Activated T-cell treated with anti-CD3 and anti-CD28 coated beads, Interleukin-2, amount 50 U/mL, for 48 hours (primary cell): Measurements from ENCODE around the gene DOCK4.

Experiments
- DNase-seq, 2 experiments: peaks; one replicate each; pipeline ENCODE4 v3.0.0-alpha.2; 2020

DOCK4 gene

GRCh38 chr7:111743244-111743847 is 462.9 kb downstream of the DOCK4 start:
- DNase-seq: no peak

DNA sequence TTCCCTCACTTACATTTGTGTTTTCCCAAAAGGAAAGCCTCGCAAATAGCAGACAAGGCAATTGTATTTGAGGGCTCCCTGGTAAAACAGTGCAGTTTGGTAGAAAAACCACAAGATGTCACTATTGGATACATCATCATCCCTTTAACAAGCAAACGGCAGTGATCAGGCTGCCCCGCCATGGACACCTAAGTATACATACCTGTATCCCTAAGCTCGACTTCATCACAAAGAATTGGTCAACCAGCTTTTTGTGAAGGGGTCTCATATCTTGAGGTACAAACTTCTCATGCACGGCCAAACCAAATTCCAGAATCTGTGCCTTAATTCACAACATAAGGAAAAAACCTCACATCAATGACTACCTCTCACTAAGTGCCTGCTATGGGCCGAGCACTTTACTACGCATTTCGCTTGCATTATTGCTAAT is 464.4 kb downstream of the DOCK4 start:
- DNase-seq: peak; percentile 32 to 38

DNA sequence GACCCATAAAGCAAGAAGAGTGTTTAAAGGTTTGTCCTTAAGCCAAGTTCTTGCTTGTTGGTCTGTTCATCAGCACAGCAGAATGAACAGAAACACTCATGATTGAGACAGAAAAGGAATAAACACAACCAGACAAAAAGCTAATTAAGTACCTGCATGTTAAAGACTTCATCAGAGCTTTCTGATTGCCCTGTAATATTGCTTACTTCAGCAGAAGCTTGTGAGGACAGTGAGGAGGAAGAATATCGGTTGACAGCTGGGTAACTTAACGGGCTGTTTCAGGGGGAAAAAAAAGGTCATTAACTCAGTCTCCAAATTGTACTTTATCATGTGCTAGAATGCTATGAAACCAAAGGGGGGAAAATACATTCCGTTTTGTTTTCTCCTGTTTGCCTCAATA is 465.3 kb downstream of the DOCK4 start:
- no peak for DNase-seq

DNA sequence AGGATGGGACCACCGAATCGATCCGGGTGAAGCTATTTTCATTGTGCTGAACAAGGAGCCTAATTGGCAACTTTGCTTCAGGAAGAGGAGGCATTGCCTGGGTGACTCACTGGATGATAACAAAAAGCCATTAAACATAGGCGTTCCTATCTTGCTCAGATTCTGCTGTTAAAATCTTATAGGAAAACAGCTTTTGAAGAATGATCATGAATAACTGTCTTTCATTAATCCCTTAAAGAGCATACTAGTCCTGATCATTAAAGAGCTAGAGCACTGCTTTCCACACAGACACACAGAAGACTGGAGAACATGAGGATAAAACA is 469.7 kb downstream of the DOCK4 start:
- DNase-seq: no peak

- DNase-seq: peak; percentile 37 to 47
Measured at GRCh38 chr7:111735661-111736551, 470.3 kb downstream of the DOCK4 start.

- no peak for DNase-seq
Measured at GRCh38 chr7:111734954-111735660, 471.1 kb downstream of the DOCK4 start.

DNA sequence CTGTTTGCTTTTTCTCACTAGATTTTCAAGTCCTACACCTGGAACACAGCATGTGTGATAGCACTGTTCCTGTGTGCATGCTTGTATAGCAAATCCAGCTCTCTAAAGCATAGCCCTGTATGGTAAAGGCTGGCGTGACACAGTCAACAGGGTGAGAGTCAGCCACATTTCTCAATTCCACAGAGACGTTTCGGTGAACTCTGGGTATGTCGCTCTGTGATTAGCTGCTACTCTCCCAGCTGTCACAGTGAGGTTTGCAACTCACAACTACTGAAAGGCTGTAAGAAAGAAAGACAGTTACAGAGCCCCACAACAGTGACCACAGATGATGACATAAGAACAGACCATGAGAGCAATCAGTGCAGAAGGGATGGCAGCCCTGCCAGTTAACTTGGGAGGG is 473.3 kb downstream of the DOCK4 start:
- DNase-seq: no peak

DNA sequence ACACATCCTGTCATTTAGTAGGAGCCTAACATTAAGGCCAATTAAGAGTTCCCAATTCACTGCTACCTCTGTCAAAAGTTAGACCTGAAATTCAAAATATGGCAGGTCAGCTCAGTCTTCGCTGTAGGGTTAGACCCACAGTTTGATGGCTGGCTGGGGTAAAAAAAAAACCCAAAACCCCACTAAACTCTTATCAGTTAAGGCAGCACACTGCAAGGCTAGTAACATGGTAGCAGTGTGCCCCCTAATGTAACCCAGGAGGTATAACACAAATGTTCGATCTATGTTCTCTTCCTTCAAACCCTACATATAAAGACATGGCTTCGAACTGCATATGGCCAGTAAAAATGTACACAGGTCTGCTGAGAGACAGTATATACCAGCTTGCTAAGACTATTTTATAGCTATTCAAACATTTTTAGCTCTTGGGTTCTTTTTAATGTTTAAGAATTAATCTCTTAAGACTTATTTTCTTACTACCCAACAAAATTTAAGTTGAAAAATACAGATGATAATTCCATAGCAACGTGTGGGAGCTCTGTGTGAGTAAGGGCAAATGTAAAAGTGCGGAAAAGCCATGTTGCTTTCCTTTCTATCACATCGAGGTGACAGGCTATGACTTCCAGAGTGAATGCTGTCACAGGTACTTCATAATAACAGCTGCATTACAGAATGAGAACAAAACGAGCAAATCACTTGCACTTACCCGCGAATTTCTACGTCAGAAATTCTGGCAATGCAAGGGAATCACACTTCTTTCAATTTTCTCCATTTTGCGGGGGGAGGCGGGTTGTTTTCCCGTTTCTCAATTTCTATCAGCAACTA is 475.5 kb downstream of the DOCK4 start:
- DNase-seq: no peak

DNA sequence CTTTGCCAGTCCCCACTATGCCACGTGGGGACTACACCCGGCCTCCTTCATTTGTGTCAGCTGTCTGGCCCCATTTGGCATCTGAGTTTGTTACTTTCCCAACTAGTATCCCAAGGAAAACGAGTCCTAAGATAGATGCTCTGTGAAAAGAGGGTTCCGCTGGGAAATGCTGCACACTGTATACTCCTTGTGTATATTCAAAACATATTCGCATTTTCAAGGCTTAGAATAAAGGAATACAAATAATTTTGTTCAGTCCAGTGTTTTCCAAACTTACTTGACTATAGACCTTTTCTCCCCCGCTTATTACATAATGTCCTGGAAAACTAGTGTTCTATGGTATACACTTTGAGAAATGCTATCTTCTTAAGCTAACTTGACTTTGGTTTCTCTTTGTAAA is 476.1 kb downstream of the DOCK4 start:
- no peak for DNase-seq

DNA sequence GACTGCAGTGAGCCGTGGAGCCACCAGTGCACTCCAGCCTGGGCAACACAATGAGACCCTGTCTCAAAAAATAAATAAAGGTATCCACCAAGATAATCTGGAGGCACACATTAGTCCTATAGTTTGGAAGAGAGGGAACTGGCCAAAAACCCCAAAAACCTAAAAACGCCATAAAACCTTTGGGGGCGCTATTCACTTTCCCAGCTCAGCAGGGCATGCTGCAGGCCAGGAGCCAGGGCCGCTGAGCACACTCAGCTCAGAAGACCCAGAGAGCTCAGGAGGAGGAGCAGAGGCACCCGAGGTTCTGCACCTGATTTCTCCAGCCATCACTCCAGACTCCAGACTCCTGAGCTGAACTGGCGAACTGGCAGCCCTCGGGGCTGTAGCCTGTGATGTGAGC is 476.7 kb downstream of the DOCK4 start:
- no peak for DNase-seq

DNA sequence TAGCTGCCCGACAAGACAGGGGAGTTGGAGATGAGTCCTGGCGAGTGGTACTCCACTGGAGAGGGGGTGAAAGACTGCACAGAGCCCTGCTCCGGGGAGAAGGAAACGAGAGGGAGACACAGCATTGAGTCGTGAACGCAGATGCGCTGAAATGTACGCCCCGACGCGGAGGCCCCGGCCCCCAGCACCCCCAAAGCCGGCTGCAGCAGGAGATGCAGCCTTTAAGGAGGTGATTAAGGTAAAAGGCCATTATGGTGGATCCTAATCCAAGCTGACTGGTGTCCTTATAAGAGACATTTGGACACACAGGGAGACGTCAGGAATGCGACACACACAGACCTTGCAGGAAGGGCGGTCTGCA is 477.6 kb downstream of the DOCK4 start:
- no peak for DNase-seq

DNA sequence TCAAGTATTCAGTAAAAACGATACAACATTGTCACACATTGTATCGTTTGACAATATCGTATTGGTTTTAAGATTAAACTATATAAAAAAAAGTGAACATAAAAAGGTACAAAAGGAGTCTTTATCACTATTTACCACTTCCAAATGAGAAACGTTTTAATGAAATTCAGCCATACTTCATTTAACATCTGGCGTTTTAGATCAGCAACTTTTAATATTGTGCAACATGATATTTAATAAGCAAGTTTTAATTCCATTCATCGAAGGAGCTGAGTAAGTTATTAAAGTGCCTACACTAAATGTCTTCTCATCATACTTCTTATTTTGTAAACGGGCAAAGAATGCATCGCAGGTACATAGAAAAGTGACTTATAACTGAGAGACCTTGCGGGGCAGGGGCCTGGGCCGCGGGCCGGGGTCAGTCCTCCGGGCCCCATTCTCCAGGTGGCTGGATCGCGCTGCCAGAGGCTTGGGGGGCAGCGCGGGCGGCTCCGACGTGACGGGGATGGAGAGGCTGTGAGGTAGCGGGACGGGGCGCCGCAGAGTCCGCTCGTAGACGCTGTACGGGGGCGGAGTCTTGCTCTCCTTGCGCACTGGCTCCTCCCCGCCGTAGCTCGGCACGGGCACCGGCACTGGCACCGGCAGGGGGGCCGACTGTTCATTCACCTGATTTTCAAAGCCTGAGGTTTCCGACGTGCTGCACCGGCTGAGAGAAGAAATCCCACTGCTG is 478.1 kb downstream of the DOCK4 start:
- no peak for DNase-seq

GRCh38 chr7:111718886-111719285 is 487.3 kb downstream of the DOCK4 start:
- no peak for DNase-seq

DNA sequence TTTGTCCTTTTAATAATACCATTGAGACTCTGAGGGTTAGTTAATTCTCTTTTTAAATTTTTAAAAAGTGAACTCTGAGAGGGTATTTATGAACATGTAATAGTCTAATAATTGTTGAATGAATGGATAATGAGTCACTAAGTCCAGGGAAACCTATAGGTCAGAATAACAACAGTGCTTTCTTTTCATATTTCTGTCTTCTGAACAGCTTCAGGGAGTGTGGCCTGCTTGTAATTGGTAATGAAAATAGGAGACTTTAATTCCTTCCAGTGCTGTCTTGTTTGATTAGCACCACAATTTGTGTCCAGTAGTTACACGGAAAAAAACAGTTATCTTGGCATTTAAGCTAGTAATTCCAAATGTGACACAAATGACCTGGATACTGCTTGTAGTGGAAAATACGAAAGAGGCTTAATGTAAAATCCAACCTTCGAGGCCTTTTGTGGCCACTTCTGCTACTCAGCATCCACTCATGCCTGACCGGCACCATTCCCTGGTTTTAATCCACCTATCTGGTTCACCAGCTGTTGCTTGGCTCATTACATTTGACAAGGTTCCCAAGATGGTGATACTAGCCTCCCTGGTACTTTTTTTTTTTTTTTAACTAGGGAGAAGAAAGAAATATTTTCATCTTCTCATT is 494.7 kb downstream of the DOCK4 start:
- DNase-seq: no peak

DNA sequence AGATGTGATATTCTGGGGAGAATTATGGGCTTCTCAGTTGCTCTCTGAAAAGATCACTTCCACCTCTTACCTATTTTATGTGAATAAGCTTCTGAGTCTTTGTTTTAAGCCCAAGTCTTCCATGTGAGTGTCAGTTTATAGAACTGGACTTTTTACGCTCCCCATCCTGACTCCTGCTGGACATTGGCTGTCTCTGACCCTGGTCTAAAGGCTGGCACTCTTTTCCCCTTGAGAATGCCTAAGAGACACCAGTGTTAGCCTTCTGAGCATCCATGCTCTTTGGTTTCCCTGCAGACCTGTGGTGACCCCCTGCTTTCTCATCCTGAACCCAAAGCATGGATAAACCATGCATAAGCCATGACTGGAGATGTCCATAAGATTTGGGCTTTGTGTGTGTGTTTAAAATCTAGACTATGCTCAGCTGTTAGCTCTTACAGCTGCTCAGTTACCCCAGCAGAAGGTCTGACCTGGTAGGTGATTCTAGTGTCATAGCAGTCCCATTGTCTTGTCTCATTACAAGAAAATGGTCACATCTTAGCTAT is 495.3 kb downstream of the DOCK4 start:
- no peak for DNase-seq

GRCh38 chr7:111708072-111708471 is 498.1 kb downstream of the DOCK4 start:
- DNase-seq: no peak

GRCh38 chr7:111705807-111706206 is 500.4 kb downstream of the DOCK4 start:
- no peak for DNase-seq

DNA sequence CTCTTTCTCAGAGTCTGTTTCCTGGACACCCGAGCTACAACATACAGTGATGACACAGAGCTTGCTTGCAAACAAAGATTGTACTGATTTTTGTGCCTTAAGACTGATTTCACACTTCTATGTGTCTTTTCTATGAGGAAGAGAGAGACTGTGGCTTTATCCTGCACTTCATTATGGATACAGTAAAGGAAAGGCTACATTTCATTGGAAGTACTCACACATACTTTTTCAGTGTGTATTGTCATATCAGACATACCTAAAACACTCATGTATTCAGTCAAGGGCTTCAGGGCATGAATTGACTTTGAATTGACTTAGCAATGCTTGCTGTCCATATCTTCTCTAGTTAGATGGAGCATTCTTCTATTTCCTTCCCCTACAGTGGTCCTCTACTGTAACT is 508.4 kb downstream of the DOCK4 start:
- DNase-seq: no peak

GRCh38 chr7:111694376-111694775 is 511.8 kb downstream of the DOCK4 start:
- DNase-seq: no peak

DNA sequence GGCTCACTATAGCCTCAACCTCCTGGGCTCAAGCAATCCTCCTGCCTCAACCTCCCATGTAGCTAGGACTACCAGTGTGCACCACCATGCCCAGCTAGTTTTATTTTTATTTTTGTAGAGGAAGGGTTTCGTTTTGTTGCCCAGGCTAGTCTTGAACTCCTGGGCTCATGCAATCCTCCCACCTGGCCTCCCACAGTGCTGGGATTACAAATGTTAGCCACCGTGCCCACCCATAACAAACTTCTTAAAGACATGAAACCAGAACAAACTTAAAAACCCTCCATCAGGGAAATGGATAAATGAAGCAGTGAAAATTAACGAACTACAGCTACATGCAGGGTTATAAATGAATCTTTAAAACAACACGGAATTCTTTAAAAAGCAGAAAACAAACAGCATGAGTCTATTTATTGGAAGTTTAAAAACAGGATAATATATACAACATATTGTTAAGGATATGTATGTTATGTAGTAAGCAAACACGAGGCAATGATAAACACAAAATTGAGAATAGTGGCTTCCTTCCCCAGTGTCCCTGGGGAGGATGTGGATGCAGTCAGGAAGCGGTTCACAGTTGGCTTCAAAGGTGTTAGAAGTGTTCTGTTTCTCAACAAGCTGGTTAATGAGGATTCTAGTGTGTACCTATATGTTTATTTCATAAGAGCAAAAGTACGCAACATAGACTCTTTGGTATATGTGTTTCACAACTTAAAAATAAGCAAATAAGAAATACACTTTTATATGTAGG is 515.7 kb downstream of the DOCK4 start:
- DNase-seq: no peak

- no peak for DNase-seq
Measured at GRCh38 chr7:111685349-111685748, 520.9 kb downstream of the DOCK4 start.
